ENCODE measurements around the gene UMAD1.

UMAD1 gene

GRCh38 chr7:7867846-7868571, 227.5 kb downstream of the UMAD1 start:
- Histone ChIP-seq H3K27ac (ENCODE audit: low read length) (no peak overlapping the region), H2AFZ (ENCODE audit: low read depth, low read length) (no peak overlapping the region), H3K9me3 (ENCODE audit: insufficient read depth, low read length, severe bottlenecking) (no peaks in the 10 kb centered on the region), H3K4me1 (ENCODE audit: insufficient read depth, low read length) (no peaks in the 10 kb centered on the region), H3K27me3 (ENCODE audit: insufficient read depth, low read length, poor library complexity) (no peaks in the 10 kb centered on the region), H3K36me3 (ENCODE audit: insufficient read depth, low read length) (no peaks in the 10 kb centered on the region), H4K20me1 (ENCODE audit: insufficient read depth, low read length) (no peaks in the 10 kb centered on the region), H3K4me2 (ENCODE audit: insufficient read depth, low read length) (no peak overlapping the region), H3K9ac (ENCODE audit: low read depth, low read length) (no peak overlapping the region), H3K4me3 (ENCODE audit: low read depth in 1 of 2, low read length in 2 of 2) (no peak overlapping the region), H3K79me2 (ENCODE audit: insufficient read depth, low read length) (no peaks in the 10 kb centered on the region)
- ATAC-seq (ENCODE audit: insufficient read depth, low read depth) (no peak), DNase-seq (no peak)
- TF ChIP-seq EZH2 (IDR thresholded peaks at IDR 0.05; ENCODE audit: borderline replicate concordance, low read depth, low read length, severe bottlenecking): no peak
- no peak for TF ChIP-seq CTCF (IDR thresholded peaks at IDR 0.05; ENCODE audit: borderline replicate concordance, extremely low read depth, low read length, poor library complexity, severe bottlenecking)

- H3K27ac ChIP-seq (ENCODE audit: low read length): no peak overlapping the region
- H3K4me3 ChIP-seq (ENCODE audit: low read depth in 1 of 2, low read length in 2 of 2): no peak overlapping the region
- no peak overlapping the region for H3K4me2 ChIP-seq (ENCODE audit: insufficient read depth, low read length)
- H4K20me1 ChIP-seq (ENCODE audit: insufficient read depth, low read length): no peaks in the 10 kb centered on the region
- no peaks in the 10 kb centered on the region for H3K9me3 ChIP-seq (ENCODE audit: insufficient read depth, low read length, severe bottlenecking)
- no peaks in the 10 kb centered on the region for H3K27me3 ChIP-seq (ENCODE audit: insufficient read depth, low read length, poor library complexity)
- no peaks in the 10 kb centered on the region for H3K79me2 ChIP-seq (ENCODE audit: insufficient read depth, low read length)
- no peak overlapping the region for H3K9ac ChIP-seq (ENCODE audit: low read depth, low read length)
- DNase-seq: no peak
- H3K4me1 ChIP-seq (ENCODE audit: insufficient read depth, low read length): no peaks in the 10 kb centered on the region
- ATAC-seq (ENCODE audit: insufficient read depth, low read depth): no peak
- no peak for TF ChIP-seq EZH2 (IDR thresholded peaks at IDR 0.05; ENCODE audit: borderline replicate concordance, low read depth, low read length, severe bottlenecking)
- no peak for TF ChIP-seq CTCF (IDR thresholded peaks at IDR 0.05; ENCODE audit: borderline replicate concordance, extremely low read depth, low read length, poor library complexity, severe bottlenecking)
- H2AFZ ChIP-seq (ENCODE audit: low read depth, low read length): no peak overlapping the region
- no peaks in the 10 kb centered on the region for H3K36me3 ChIP-seq (ENCODE audit: insufficient read depth, low read length)
Measured at GRCh38 chr7:7868572-7868899, 228.0 kb downstream of the UMAD1 start.

- Histone ChIP-seq H4K20me1 (ENCODE audit: insufficient read depth, low read length) (no peaks in the 10 kb centered on the region), H3K4me2 (ENCODE audit: insufficient read depth, low read length) (no peak overlapping the region), H3K4me1 (ENCODE audit: insufficient read depth, low read length) (no peaks in the 10 kb centered on the region), H3K27me3 (ENCODE audit: insufficient read depth, low read length, poor library complexity) (no peaks in the 10 kb centered on the region), H2AFZ (ENCODE audit: low read depth, low read length) (no peak overlapping the region), H3K9me3 (ENCODE audit: insufficient read depth, low read length, severe bottlenecking) (no peaks in the 10 kb centered on the region), H3K27ac (ENCODE audit: low read length) (no peak overlapping the region), H3K9ac (ENCODE audit: low read depth, low read length) (no peak overlapping the region), H3K36me3 (ENCODE audit: insufficient read depth, low read length) (no peaks in the 10 kb centered on the region), H3K4me3 (ENCODE audit: low read depth in 1 of 2, low read length in 2 of 2) (no peak overlapping the region), H3K79me2 (ENCODE audit: insufficient read depth, low read length) (no peaks in the 10 kb centered on the region)
- no peak for TF ChIP-seq CTCF (IDR thresholded peaks at IDR 0.05; ENCODE audit: borderline replicate concordance, extremely low read depth, low read length, poor library complexity, severe bottlenecking)
- TF ChIP-seq EZH2 (IDR thresholded peaks at IDR 0.05; ENCODE audit: borderline replicate concordance, low read depth, low read length, severe bottlenecking): no peak
- DNase-seq (no peak), ATAC-seq (ENCODE audit: insufficient read depth, low read depth) (no peak)
Measured at GRCh38 chr7:7869036-7869435, 228.5 kb downstream of the UMAD1 start.

All from DND-41 (cell line).